Left renal pelvis (tissue), 4 donors: ENCODE data around the gene LUM. TPM values are rescaled to one million over a fixed set of nuclear protein-coding genes. Genes with fewer than 3 reads are reported as not detected.

Experiments
- DNase-seq, 4 donors: peaks; one replicate each; pipeline ENCODE4 v3.0.0-alpha.2; 2013; ENCODE audit warnings: low read depth in 4 of 4, low spot score in 3 of 4
- polyA plus RNA-seq, 4 donors: library from polyadenylated mRNA; unstranded; fragments of 120-200 nt; gene quantifications; one replicate each; pipeline ENCODE4 v1.2.1, GENCODE V29; 2013; ENCODE audit not compliant: insufficient read length in 4 of 4

LUM gene
- polyA plus RNA-seq, 4 donors: 41.3 to 1,105 (median 182) TPM

- no peak for DNase-seq
These were observed 33.9 kb downstream of the LUM start for GRCh38 chr12:91077228-91077954.

DNA sequence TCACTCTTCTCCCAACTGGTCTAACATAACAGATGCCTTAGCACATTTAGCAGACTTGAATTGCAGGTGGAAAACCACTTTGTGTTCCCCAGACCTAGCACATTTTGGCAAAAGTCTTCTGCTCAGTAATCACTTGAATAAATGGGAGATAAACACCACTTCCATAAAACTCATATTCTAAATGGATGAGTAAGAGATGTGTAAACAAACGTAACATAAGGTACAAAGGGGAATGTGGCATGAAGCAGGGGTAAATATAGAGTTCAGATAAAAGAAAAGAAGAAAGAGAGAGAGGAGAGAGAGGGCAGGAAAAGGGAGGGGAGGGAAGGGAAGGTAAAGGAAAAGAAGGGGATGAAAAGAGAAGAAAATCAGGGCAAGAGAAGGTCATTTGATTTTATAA lies 36.4 kb downstream of the LUM start:
- DNase-seq: no peak

GRCh38 chr12:91074154-91074709 lies 37.1 kb downstream of the LUM start:
- peak in 1 of 4 donors; percentile 19 for DNase-seq

DNA sequence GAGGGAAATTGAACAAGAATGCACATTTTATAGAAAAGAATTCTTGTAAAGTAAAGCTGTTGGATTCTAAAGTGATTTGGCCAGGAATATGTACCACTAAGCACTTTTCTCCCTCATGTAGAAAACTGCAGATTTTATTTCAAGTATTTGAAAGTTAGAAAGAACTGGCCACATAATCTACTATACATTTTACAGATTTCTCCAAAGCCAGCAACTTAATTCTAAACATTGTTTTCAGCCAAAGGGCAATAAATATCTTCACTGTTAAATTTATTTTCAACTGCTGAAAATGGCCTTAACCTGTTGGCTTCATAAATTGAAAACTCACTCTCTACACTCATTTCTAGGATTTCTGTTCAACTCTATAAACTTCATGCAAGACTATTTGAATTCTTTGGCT lies 37.9 kb downstream of the LUM start:
- DNase-seq: no peak

DNA sequence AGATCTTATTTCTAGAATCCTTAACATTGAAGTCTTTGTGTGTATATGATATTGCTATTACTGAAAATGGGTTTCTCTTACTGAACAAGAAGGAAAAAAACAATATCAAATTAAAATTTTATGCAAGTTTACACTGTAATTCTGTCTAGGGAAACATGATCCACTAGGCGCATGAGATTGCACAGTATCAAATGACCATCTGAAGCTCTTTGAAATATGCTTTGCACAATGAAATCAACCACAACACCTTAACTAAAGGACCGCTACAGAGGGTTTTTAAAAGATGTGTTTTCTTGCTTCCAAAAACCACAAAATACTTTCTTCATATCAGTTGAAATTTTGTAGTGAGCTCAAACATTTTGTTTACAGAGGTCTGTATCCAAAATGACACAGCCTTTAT lies 38.4 kb downstream of the LUM start:
- DNase-seq: no peak

DNA sequence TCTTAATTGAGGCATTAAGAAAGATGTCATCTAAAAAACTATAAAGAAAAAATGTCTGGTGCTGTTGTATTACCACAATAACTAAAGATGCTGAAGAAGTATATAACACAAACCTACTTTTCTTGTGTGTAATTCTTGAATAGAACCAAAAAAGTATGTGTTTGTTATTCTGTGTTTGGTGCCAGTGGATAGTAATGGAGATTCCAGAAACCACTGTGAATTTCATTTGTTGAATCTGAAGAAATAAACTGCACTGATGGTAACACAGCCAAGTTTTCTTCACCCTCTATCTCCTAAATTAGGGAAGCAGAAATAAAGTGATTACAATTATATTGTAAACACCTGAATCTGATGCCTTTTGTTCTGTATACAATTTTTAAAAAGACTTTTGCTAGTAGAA lies 40.4 kb downstream of the LUM start:
- DNase-seq: no peak

- DNase-seq: no peak
These were observed 45.9 kb downstream of the LUM start for GRCh38 chr12:91065396-91065795.

GRCh38 chr12:91064640-91065039 lies 46.7 kb downstream of the LUM start:
- DNase-seq: no peak

GRCh38 chr12:91061091-91061490 lies 50.2 kb downstream of the LUM start:
- DNase-seq: no peak

- DNase-seq: no peak
These were observed 52.1 kb downstream of the LUM start for GRCh38 chr12:91059211-91059610.

- DNase-seq: no peak
These were observed 52.5 kb downstream of the LUM start for GRCh38 chr12:91058786-91059185.

- no peak for DNase-seq
These were observed 53.7 kb downstream of the LUM start, which contains the start of gene KERA for GRCh38 chr12:91057368-91058165. TSS of gene KERA (minus strand) at chr12:91058024. CDS start at chr12:91056281, 1,743 bp downstream.

DNA sequence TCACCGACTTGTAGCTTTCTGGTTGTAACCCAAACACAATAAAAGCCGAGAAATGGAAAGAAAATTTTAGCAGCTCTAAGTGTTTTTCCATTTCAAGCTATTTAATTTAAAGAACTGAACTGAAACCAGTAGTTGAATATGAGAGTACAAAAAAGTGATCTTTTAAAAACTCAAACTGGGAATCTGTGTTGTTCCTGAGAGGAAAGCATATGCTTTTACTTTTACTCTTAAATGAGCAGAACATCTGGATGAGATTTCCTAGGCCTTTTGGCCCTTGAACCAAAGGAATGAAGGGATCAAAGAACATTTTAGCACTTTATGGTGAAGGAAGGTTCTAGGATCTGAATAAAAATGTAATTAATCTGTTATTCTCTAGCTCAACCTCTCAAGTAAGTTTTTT lies 54.8 kb downstream of the LUM start:
- DNase-seq: no peak

DNA sequence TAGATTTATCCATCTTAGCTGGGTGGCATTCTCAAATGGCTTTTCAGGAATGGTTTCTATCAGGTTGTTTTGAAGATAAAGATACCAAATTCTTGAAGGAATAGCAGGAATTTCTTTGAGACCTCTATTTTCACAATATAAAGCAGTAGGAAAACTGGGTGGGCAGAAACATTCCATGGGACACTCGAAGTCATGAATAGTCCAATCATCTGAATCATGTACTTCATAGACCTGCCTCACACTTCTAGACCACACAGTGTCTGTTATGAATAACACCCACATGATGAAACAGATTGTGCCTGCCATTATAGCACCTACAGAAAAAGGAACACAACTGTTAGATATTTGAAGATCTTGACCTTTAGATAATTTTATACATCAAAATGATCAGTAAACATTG lies 55.3 kb downstream of the LUM start:
- DNase-seq: no peak

GRCh38 chr12:91053951-91054715 lies 57.2 kb downstream of the LUM start:
- no peak for DNase-seq

Other genes with a start within 250 kb of the LUM start
- gene CCER1, start 156.3 kb downstream of the LUM start, polyA plus RNA-seq: not detected
- gene EPYC, start 106.5 kb downstream of the LUM start, polyA plus RNA-seq: under 1 TPM in 2 of 4 donors, not detected in 2; 0.14 to 0.64 TPM
- gene KERA, start 53.5 kb downstream of the LUM start, polyA plus RNA-seq: 1 to 10 TPM in 1 of 4 donors, under 1 TPM in 2, not detected in 1; 0.10 to 1.3 (median 0.11) TPM
- 1,000 to 10,000 TPM in 1 of 4 donors, 100 to 1,000 TPM in 3; 424 to 3,244 (median 820) TPM for gene DCN, start 71.3 kb upstream of the LUM start, polyA plus RNA-seq